G401 (cell line): Measurements from ENCODE around the gene METTL25B. TPM values are rescaled to one million over a fixed set of nuclear protein-coding genes. Genes with fewer than 3 reads are reported as not detected.
"Not testable (repeated sequence)": the region's sequence is repeated elsewhere in the genome, so short reads cannot be mapped to it uniquely, and the experiment has no call there.

Experiments used
- DNase-seq: peaks from one replicate; pipeline ENCODE4 v3.0.0-alpha.2; 2015; ENCODE audit warnings: low spot score
- in situ Hi-C: cut with HindIII; loops from 2 replicates; pipeline ENCODE4 v1.10.0; 2016; ENCODE audit warnings: low sequenced_read_pairs, mixed read lengths
- total RNA-seq: library from RNA; depleted of rRNA; stranded (reverse); fragments of >200 nt; shearing (Covaris generic); gene quantifications from 2 replicates; pipeline ENCODE4 v1.2.3, GENCODE V29; 2014

METTL25B gene
- total RNA-seq, 1 experiment from 2014 or later: 54.8 TPM

- in situ Hi-C loops: no loop called here
- DNase-seq: no peak
Measured at GRCh38 chr1:156760796-156761104, 32.5 kb downstream of the METTL25B start.

GRCh38 chr1:156765136-156765535 lies 36.9 kb downstream of the METTL25B start:
- in situ Hi-C loops, DNase-seq: not testable (repeated sequence)

GRCh38 chr1:156765666-156766065 lies 37.4 kb downstream of the METTL25B start:
- in situ Hi-C loops: no loop called here

GRCh38 chr1:156766298-156767100 lies 38.2 kb downstream of the METTL25B start:
- in situ Hi-C loops: no loop called here
- DNase-seq: peak; percentile 58

More at GRCh38 chr1:156765666-156766065, 37.4 kb downstream of the METTL25B start:
- DNase-seq: no peak

- peak; percentile 100 for DNase-seq
- in situ Hi-C loops: no loop called here
Measured at GRCh38 chr1:156767101-156767878, 39.0 kb downstream of the METTL25B start, which contains the start of gene PRCC. PRCC (plus strand) TSS chr1:156767535; CDS start chr1:156767772, 237 bp downstream.

- DNase-seq: peak; percentile 45
- in situ Hi-C loops: no loop called here
Measured at GRCh38 chr1:156767879-156768604, 39.8 kb downstream of the METTL25B start.

GRCh38 chr1:156768610-156769295 lies 40.5 kb downstream of the METTL25B start:
- in situ Hi-C loops: no loop called here
- DNase-seq: no peak

- in situ Hi-C loops: no loop called here
- no peak for DNase-seq
Measured at GRCh38 chr1:156772222-156772621, 44.0 kb downstream of the METTL25B start.

GRCh38 chr1:156772728-156773497 lies 44.6 kb downstream of the METTL25B start:
- no peak for DNase-seq
- in situ Hi-C loops: no loop called here

GRCh38 chr1:156773607-156774006 lies 45.3 kb downstream of the METTL25B start:
- no peak for DNase-seq
- in situ Hi-C loops: no loop called here

GRCh38 chr1:156775799-156776198 lies 47.5 kb downstream of the METTL25B start:
- in situ Hi-C loops: no loop called here
- no peak for DNase-seq

GRCh38 chr1:156776942-156777341 lies 48.7 kb downstream of the METTL25B start:
- in situ Hi-C loops: no loop called here
- DNase-seq: no peak

GRCh38 chr1:156777573-156777972 lies 49.3 kb downstream of the METTL25B start:
- in situ Hi-C loops: no loop called here
- no peak for DNase-seq

GRCh38 chr1:156781585-156782186 lies 53.4 kb downstream of the METTL25B start:
- no peak for DNase-seq
- in situ Hi-C loops: no loop called here

- no peak for DNase-seq
- in situ Hi-C loops: no loop called here
Measured at GRCh38 chr1:156785458-156785857, 57.2 kb downstream of the METTL25B start.
